K562 (cell line): ENCODE results near the gene URM1. TPM values are rescaled to one million over a fixed set of nuclear protein-coding genes. Genes with fewer than 3 reads are reported as not detected.

ENCODE experiments used
- BRD4 ChIP-seq: fragments of 200-600 bp; sonication (generic); IDR thresholded peaks from 2 replicates; pipeline ENCODE4 v1.6.1; 2017; ENCODE audit warnings: inconsistent platforms
- CBX1 ChIP-seq: sonication (generic); IDR thresholded peaks from 2 replicates; pipeline ENCODE4 v1.6.1; 2016; ENCODE audit warnings: antibody characterized with exemption, low read depth, mild to moderate bottlenecking
- EP300 ChIP-seq: IDR thresholded peaks from 2 replicates; pipeline ENCODE4 v1.6.1; 2012; ENCODE audit warnings: low read length, improper control_type of control experiment
- HNRNPL ChIP-seq: fragments of 200-400 bp; formaldehyde crosslinking; IDR thresholded peaks from 2 replicates; pipeline ENCODE4 v1.6.1; 2017; ENCODE audit warnings: low read depth, mild to moderate bottlenecking, low read length
- HOXB6 ChIP-seq: fragments of 250-450 bp; sonication (Bioruptor Pico); IDR thresholded peaks from 2 replicates; pipeline ENCODE4 v1.5.1; 2022; ENCODE audit warnings: mild to moderate bottlenecking, borderline replicate concordance
- JUN ChIP-seq, 2 experiments: sonication (generic) in 1 of 2; formaldehyde crosslinking in 1 of 2; IDR thresholded peaks; 2 replicates each; pipeline versions ENCODE4 v1.6.1 to v1.8.0; 2012 to 2022; ENCODE audit warnings: borderline replicate concordance in 2 of 2, mild to moderate bottlenecking in 2 of 2, improper control_type of control experiment in 1 of 2, low read depth in 1 of 2, low read length in 1 of 2, missing genetic modification reagents in 1 of 2
- MAFF ChIP-seq: IDR thresholded peaks from 2 replicates; pipeline ENCODE4 v1.6.1; 2012; ENCODE audit warnings: low read length, improper control_type of control experiment
- MTA3 ChIP-seq: fragments of 450-650 bp; formaldehyde crosslinking; IDR thresholded peaks from 2 replicates; pipeline ENCODE4 v1.6.1; 2017; ENCODE audit warnings: mild to moderate bottlenecking, borderline replicate concordance
- NR4A1 ChIP-seq, 2 experiments: fragments of 250-450 bp in 1 of 2; fragments of 450-650 bp in 1 of 2; sonication (Bioruptor Pico) in 1 of 2; IDR thresholded peaks; 2 replicates each; pipeline versions ENCODE4 v1.4.0 to v1.6.1; 2016 to 2020; ENCODE audit warnings: mild to moderate bottlenecking in 2 of 2, missing compliant biosample characterization in 1 of 2, missing genetic modification characterization in 1 of 2, moderate library complexity in 1 of 2
- POLR2A ChIP-seq: fragments of 450-650 bp; conservative IDR thresholded peaks from 2 replicates; pipeline ENCODE4 v1.6.1; 2016
- RFX7 ChIP-seq: fragments of 250-450 bp; sonication (Bioruptor Pico); IDR thresholded peaks from 2 replicates; pipeline ENCODE4 v1.5.1; 2021; ENCODE audit warnings: mild to moderate bottlenecking
- SRSF7 ChIP-seq: fragments of 200-400 bp; formaldehyde crosslinking; optimal IDR thresholded peaks from 2 replicates; pipeline ENCODE3; 2017; ENCODE audit warnings: mild to moderate bottlenecking, low read depth, low read length
- ZBTB8A ChIP-seq: fragments of 450-650 bp; IDR thresholded peaks from 2 replicates; pipeline ENCODE4 v1.6.1; 2018; ENCODE audit warnings: mild to moderate bottlenecking, moderate library complexity; ENCODE audit not compliant: partially characterized antibody
- ZNF12 ChIP-seq: sonication (generic); formaldehyde crosslinking; IDR thresholded peaks from 2 replicates; pipeline ENCODE4 v1.4.0; 2020; ENCODE audit warnings: mild to moderate bottlenecking, missing genetic modification reagents
- ZNF408 ChIP-seq: fragments of 250-450 bp; sonication (Bioruptor Pico); IDR thresholded peaks from 2 replicates; pipeline ENCODE4 v1.4.0; 2020; ENCODE audit warnings: low read depth, mild to moderate bottlenecking, moderate library complexity
- ZNF583 ChIP-seq: fragments of 250-450 bp; sonication (Bioruptor Pico); IDR thresholded peaks from 2 replicates; pipeline ENCODE4 v1.4.0; 2020
- polyA plus RNA-seq, 8 experiments: library from polyadenylated mRNA; depleted of rRNA in 4 of 8; stranded (reverse) in 5 of 8; unstranded in 3 of 8; fragments of >200 nt; fragmentation: Nextera tagmentation in 2 of 8; fragmentation: Illumina TruSeq in 1 of 8; extraction: Ambion mirVana in 2 of 8; extraction: Trizol in 1 of 8; gene quantifications; 2 replicates each; pipeline versions ENCODE4 v1.2.1 to v1.2.3, GENCODE V29; 2011 to 2014; ENCODE audit warnings: inconsistent platforms in 1 of 8, missing spikeins in 1 of 8
- total RNA-seq, 7 experiments: library from RNA; depleted of rRNA in 6 of 7; stranded (reverse); fragments of >200 nt in 6 of 7; fragmentation: Illumina TruSeq in 2 of 7; extraction: Trizol in 2 of 7; gene quantifications; 2 replicates each; pipeline versions ENCODE4 v1.2.1 to v1.2.3, GENCODE V29; 2011 to 2021; ENCODE audit warnings: low replicate concordance in 1 of 7
- TF ChIP-seq, protein P1 (sequence below): fragments of 250-450 bp; sonication (Bioruptor Pico); IDR thresholded peaks from 2 replicates; pipeline ENCODE4 v1.5.0; 2020; ENCODE audit warnings: mild to moderate bottlenecking
- TF ChIP-seq, protein P2 (sequence below): sonication (generic); IDR thresholded peaks from 2 replicates; pipeline ENCODE4 v1.6.1; 2016
- TF ChIP-seq, protein P3 (sequence below): fragments of 450-650 bp; IDR thresholded peaks from 2 replicates; pipeline ENCODE4 v1.6.1; 2017; ENCODE audit warnings: mild to moderate bottlenecking, moderate library complexity
- TF ChIP-seq, protein P4 (sequence below): fragments of 250-450 bp; sonication (Bioruptor Pico); IDR thresholded peaks from 2 replicates; pipeline ENCODE4 v1.4.0; 2020; ENCODE audit warnings: mild to moderate bottlenecking, moderate library complexity
- TF ChIP-seq, protein P5 (sequence below): fragments of 250-450 bp; sonication (Bioruptor Pico); IDR thresholded peaks from 2 replicates; pipeline ENCODE4 v1.4.0; 2020; ENCODE audit warnings: mild to moderate bottlenecking, moderate library complexity, borderline replicate concordance

Gene URM1
- total and polyA plus RNA-seq, 9 of the 15 experiments (the other 6 are each of a cell fraction or from before 2014, with no cell fraction given), result 10.1 to 88.9 (median 53.3) TPM

DNA sequence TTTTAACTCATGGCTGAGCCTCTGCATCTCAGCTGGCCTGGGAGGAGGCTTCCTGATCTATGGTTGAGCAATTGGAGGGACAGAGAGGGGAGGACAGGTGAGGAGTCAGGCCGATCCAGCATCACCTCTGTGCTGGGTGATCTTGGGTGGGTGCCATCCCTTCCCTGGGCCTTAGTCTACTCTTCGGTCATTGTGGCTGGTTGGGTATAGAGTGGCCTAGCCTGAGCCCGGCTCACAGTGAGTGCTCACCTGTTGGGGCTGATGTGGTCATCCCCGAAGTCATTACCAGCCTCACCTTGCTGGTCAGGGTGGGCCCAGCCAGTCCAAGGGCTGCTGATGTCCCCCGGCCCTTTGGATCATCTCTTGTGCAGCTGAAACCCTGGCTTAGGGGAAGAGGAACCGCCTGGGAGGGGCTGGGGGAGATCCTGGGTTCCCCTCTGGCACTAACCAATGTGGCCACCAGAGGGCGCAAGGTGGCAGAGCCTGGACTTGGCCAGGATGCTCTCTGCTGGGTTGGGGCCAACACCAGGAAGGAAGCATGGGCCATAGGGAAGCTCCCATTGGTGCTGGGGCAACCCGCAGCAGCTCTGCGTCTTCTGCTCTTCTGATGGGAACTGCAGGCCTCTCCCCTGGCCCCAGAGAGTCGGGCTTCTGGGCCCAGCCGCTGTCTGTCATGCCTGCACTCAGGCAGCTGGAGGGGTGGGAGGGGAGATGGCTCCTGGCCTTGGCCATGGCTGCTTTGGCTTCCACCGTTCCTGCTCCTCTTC is 67.4 kb downstream of the URM1 start (continued):
- TF ChIP-seq, protein P1, sequence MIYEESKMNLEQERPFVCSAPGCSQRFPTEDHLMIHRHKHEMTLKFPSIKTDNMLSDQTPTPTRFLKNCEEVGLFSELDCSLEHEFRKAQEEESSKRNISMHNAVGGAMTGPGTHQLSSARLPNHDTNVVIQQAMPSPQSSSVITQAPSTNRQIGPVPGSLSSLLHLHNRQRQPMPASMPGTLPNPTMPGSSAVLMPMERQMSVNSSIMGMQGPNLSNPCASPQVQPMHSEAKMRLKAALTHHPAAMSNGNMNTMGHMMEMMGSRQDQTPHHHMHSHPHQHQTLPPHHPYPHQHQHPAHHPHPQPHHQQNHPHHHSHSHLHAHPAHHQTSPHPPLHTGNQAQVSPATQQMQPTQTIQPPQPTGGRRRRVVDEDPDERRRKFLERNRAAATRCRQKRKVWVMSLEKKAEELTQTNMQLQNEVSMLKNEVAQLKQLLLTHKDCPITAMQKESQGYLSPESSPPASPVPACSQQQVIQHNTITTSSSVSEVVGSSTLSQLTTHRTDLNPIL (CRISPR knock-in tag), result no peak
- no peak for TF ChIP-seq HOXB6 (CRISPR knock-in tag)
- TF ChIP-seq JUN (IDR thresholded peaks at IDR 0.05; ENCODE audit: borderline replicate concordance, low read depth, low read length), result no peak
- TF ChIP-seq JUN (CRISPR knock-in tag; IDR thresholded peaks at IDR 0.05; ENCODE audit: borderline replicate concordance), result no peak
- TF ChIP-seq, protein P2, sequence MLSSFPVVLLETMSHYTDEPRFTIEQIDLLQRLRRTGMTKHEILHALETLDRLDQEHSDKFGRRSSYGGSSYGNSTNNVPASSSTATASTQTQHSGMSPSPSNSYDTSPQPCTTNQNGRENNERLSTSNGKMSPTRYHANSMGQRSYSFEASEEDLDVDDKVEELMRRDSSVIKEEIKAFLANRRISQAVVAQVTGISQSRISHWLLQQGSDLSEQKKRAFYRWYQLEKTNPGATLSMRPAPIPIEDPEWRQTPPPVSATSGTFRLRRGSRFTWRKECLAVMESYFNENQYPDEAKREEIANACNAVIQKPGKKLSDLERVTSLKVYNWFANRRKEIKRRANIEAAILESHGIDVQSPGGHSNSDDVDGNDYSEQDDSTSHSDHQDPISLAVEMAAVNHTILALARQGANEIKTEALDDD, result no peak
- TF ChIP-seq, protein P3, sequence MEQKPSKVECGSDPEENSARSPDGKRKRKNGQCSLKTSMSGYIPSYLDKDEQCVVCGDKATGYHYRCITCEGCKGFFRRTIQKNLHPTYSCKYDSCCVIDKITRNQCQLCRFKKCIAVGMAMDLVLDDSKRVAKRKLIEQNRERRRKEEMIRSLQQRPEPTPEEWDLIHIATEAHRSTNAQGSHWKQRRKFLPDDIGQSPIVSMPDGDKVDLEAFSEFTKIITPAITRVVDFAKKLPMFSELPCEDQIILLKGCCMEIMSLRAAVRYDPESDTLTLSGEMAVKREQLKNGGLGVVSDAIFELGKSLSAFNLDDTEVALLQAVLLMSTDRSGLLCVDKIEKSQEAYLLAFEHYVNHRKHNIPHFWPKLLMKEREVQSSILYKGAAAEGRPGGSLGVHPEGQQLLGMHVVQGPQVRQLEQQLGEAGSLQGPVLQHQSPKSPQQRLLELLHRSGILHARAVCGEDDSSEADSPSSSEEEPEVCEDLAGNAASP, result no peak
- TF ChIP-seq ZNF408 (CRISPR knock-in tag), result no peak
- no peak for TF ChIP-seq NR4A1 (CRISPR knock-in tag; IDR thresholded peaks at IDR 0.05)
- no peak for TF ChIP-seq NR4A1 (tag; IDR thresholded peaks at IDR 0.05)
- no peak for TF ChIP-seq POLR2A
- no peak for TF ChIP-seq RFX7 (CRISPR knock-in tag)
- TF ChIP-seq HNRNPL, result no peak
- TF ChIP-seq CBX1, result no peak
- no peak for TF ChIP-seq SRSF7
- TF ChIP-seq ZNF12 (CRISPR knock-in tag), result 0 out of 2 replicates have a peak, but pooled peaks have one; percentile 34
- no peak for TF ChIP-seq EP300
- TF ChIP-seq ZBTB8A, result no peak
- TF ChIP-seq, protein P4, sequence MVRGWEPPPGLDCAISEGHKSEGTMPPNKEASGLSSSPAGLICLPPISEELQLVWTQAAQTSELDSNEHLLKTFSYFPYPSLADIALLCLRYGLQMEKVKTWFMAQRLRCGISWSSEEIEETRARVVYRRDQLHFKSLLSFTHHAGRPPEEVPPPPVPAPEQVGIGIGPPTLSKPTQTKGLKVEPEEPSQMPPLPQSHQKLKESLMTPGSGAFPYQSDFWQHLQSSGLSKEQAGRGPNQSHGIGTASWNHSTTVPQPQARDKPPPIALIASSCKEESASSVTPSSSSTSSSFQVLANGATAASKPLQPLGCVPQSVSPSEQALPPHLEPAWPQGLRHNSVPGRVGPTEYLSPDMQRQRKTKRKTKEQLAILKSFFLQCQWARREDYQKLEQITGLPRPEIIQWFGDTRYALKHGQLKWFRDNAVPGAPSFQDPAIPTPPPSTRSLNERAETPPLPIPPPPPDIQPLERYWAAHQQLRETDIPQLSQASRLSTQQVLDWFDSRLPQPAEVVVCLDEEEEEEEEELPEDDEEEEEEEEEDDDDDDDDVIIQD, result no peak
- no peak for TF ChIP-seq ZNF583
- no peak for TF ChIP-seq BRD4
- no peak for TF ChIP-seq MTA3
- TF ChIP-seq, protein P5, sequence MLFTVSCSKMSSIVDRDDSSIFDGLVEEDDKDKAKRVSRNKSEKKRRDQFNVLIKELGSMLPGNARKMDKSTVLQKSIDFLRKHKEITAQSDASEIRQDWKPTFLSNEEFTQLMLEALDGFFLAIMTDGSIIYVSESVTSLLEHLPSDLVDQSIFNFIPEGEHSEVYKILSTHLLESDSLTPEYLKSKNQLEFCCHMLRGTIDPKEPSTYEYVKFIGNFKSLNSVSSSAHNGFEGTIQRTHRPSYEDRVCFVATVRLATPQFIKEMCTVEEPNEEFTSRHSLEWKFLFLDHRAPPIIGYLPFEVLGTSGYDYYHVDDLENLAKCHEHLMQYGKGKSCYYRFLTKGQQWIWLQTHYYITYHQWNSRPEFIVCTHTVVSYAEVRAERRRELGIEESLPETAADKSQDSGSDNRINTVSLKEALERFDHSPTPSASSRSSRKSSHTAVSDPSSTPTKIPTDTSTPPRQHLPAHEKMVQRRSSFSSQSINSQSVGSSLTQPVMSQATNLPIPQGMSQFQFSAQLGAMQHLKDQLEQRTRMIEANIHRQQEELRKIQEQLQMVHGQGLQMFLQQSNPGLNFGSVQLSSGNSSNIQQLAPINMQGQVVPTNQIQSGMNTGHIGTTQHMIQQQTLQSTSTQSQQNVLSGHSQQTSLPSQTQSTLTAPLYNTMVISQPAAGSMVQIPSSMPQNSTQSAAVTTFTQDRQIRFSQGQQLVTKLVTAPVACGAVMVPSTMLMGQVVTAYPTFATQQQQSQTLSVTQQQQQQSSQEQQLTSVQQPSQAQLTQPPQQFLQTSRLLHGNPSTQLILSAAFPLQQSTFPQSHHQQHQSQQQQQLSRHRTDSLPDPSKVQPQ (CRISPR knock-in tag), result no peak
- no peak for TF ChIP-seq MAFF
